ENCODE measurements around the gene CENPH. TPM values are rescaled to one million over a fixed set of nuclear protein-coding genes. Genes with fewer than 3 reads are reported as not detected.
"Not testable (repeated sequence)": the region's sequence is repeated elsewhere in the genome, so short reads cannot be mapped to it uniquely, and the experiment has no call there.

The CENPH gene
- total RNA-seq, 1 donor from 2014 or later: 5.3 TPM

DNA sequence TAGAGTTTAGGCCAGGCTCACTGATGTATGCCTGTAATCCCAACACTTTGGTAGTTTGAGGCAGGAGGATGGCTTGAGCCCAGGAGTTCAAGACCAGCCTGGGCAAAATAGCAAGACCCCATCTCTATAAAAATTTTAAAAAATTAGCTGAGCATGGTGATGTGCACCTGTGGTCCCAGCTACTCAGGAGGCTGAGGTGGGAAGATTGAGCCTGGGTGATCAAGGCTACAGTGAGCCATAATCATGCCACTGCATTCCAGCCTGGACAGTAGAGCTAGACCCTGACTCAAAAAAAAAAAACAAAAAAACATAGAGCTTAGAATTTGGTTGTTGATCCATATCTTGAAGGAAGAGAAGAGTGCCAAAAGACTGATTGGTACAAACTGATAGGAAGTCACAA, 30.6 kb downstream of the CENPH start:
- Mint-ChIP-seq H3K27me3 (ENCODE audit: unreplicated experiment) (no peaks in the 10 kb centered on the region), H3K4me1 (ENCODE audit: unreplicated experiment) (peaks cover 19% of the 10 kb centered on the region), H3K36me3 (ENCODE audit: unreplicated experiment) (peaks cover 5% of the 10 kb centered on the region), H3K27ac (ENCODE audit: unreplicated experiment) (no peak overlapping the region), H3K4me3 (ENCODE audit: unreplicated experiment) (no peak overlapping the region), H3K9me3 (ENCODE audit: unreplicated experiment) (no peaks in the 10 kb centered on the region)
- TF ChIP-seq, protein P1, sequence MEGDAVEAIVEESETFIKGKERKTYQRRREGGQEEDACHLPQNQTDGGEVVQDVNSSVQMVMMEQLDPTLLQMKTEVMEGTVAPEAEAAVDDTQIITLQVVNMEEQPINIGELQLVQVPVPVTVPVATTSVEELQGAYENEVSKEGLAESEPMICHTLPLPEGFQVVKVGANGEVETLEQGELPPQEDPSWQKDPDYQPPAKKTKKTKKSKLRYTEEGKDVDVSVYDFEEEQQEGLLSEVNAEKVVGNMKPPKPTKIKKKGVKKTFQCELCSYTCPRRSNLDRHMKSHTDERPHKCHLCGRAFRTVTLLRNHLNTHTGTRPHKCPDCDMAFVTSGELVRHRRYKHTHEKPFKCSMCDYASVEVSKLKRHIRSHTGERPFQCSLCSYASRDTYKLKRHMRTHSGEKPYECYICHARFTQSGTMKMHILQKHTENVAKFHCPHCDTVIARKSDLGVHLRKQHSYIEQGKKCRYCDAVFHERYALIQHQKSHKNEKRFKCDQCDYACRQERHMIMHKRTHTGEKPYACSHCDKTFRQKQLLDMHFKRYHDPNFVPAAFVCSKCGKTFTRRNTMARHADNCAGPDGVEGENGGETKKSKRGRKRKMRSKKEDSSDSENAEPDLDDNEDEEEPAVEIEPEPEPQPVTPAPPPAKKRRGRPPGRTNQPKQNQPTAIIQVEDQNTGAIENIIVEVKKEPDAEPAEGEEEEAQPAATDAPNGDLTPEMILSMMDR (IDR thresholded peaks at IDR 0.05): no peak
- no peak for DNase-seq (ENCODE audit: extremely low spot score, unreplicated experiment)

DNA sequence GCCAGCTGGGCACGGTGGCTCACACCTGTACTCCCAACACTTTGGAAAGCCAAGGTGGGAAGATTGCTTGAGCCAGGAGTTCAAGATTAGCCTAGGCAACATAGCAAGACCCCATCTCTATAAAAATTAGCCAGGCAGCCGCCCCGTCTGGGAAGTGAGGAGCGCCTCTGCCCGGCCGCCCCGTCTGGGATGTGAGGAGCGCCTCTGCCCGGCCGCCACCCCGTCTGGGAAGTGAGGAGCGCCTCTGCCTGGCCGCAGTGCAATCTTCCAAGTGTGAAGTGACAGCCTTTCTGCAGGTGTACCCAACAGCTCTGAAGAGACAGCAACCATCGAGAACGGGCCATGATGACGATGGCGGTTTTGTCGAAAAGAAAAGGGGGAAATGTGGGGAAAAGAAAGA, 31.0 kb downstream of the CENPH start:
- H3K27ac Mint-ChIP-seq (ENCODE audit: unreplicated experiment); H3K9me3 Mint-ChIP-seq (ENCODE audit: unreplicated experiment); H3K36me3 Mint-ChIP-seq (ENCODE audit: unreplicated experiment); H3K27me3 Mint-ChIP-seq (ENCODE audit: unreplicated experiment); H3K4me3 Mint-ChIP-seq (ENCODE audit: unreplicated experiment): not testable (repeated sequence)
- peaks cover 19% of the 10 kb centered on the region for H3K4me1 Mint-ChIP-seq (ENCODE audit: unreplicated experiment)
- DNase-seq (ENCODE audit: extremely low spot score, unreplicated experiment): peak; percentile 49

DNA sequence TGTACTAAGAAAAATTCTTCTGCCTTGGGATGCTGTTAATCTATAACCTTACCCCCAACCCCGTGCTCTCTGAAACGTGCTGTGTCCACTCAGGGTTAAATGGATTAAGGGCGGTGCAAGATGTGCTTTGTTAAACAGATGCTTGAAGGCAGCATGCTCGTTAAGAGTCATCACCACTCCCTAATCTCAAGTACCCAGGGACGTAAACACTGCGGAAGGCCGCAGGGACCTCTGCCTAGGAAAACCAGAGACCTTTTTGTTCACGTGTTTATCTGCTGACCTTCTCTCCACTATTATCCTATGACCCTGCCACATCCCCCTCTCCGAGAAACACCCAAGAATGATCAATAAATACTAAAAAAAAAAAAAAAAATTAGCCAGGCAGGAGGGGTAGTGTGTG, 31.4 kb downstream of the CENPH start:
- H3K4me3 Mint-ChIP-seq (ENCODE audit: unreplicated experiment); H3K9me3 Mint-ChIP-seq (ENCODE audit: unreplicated experiment); H3K27ac Mint-ChIP-seq (ENCODE audit: unreplicated experiment); H3K27me3 Mint-ChIP-seq (ENCODE audit: unreplicated experiment); H3K36me3 Mint-ChIP-seq (ENCODE audit: unreplicated experiment): not testable (repeated sequence)
- H3K4me1 Mint-ChIP-seq (ENCODE audit: unreplicated experiment): peaks cover 19% of the 10 kb centered on the region
- DNase-seq (ENCODE audit: extremely low spot score, unreplicated experiment): peak; percentile 30

DNA sequence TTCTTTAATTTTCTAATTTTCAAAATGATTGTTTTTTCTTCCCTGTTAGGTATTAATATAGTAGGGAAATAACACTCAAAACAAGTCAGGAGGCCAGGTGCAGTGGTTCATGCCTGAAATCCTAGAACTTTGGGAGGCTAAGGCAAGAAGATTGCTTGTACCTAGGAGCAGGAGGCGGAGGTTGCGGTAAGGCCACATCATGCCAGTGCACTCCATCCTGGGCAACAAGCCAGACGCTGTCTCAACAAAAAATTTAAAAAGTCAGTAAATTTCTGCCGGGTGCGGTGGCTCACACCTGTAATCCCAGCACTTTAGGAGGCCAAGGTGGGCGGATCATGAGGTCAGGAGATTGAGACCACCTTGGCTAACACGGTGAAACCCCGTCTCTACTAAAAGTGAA, 35.1 kb downstream of the CENPH start:
- no peaks in the 10 kb centered on the region for H3K9me3 Mint-ChIP-seq (ENCODE audit: unreplicated experiment)
- H3K27ac Mint-ChIP-seq (ENCODE audit: unreplicated experiment): no peak overlapping the region
- peaks cover 15% of the 10 kb centered on the region for H3K36me3 Mint-ChIP-seq (ENCODE audit: unreplicated experiment)
- no peaks in the 10 kb centered on the region for H3K27me3 Mint-ChIP-seq (ENCODE audit: unreplicated experiment)
- DNase-seq (ENCODE audit: extremely low spot score, unreplicated experiment): peak; percentile 59
- H3K4me3 Mint-ChIP-seq (ENCODE audit: unreplicated experiment): no peak overlapping the region
- TF ChIP-seq, protein P1 (IDR thresholded peaks at IDR 0.05): no peak
- H3K4me1 Mint-ChIP-seq (ENCODE audit: unreplicated experiment): peaks cover 3% of the 10 kb centered on the region

DNA sequence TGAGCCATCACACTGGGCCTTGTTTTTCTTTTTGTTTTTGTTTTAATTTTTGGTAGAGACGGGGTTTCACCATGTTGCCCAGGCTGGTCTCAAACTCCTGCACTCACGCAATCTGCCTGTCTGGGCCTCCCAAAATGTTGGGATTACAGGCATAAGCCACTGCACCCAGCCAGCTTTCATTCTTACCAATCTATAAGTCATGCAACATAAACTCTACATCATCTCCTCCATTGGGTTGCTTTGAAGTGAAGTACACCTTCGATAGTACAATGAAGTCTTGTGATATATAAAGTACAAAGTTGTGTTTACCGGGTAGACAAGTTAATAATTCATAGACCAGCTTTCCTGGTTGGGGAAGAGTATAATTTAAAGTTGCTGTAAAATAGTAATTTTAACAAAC, 36.5 kb downstream of the CENPH start:
- TF ChIP-seq, protein P1 (IDR thresholded peaks at IDR 0.05): no peak
- peaks cover 20% of the 10 kb centered on the region for H3K36me3 Mint-ChIP-seq (ENCODE audit: unreplicated experiment)
- H3K4me1 Mint-ChIP-seq (ENCODE audit: unreplicated experiment): peaks cover 3% of the 10 kb centered on the region
- peak; percentile 42 for DNase-seq (ENCODE audit: extremely low spot score, unreplicated experiment)
- H3K27ac Mint-ChIP-seq (ENCODE audit: unreplicated experiment): no peak overlapping the region
- no peak overlapping the region for H3K4me3 Mint-ChIP-seq (ENCODE audit: unreplicated experiment)
- H3K9me3 Mint-ChIP-seq (ENCODE audit: unreplicated experiment): no peaks in the 10 kb centered on the region
- no peaks in the 10 kb centered on the region for H3K27me3 Mint-ChIP-seq (ENCODE audit: unreplicated experiment)

DNA sequence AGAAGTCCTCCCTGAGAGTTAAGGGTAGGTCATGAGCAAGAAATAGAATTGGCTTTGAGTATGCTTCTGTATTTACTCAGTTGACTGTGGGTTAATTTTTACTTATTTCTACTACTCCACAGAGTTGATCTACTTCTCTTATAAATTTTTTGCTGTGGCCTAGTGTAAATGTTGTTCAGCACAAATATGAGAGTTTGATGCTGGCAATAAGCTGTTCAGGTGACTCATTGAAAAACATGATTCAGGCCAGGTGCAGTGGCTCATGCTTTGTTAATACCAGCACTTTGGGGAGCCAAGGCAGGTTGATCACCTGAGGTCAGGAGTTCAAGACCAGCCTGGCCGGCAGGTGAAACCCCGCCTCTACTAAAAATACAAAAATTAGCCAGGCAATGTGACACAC, 40.8 kb downstream of the CENPH start:
- no peak overlapping the region for H3K27ac Mint-ChIP-seq (ENCODE audit: unreplicated experiment)
- DNase-seq (ENCODE audit: extremely low spot score, unreplicated experiment): peak; percentile 10
- H3K9me3 Mint-ChIP-seq (ENCODE audit: unreplicated experiment): no peaks in the 10 kb centered on the region
- H3K27me3 Mint-ChIP-seq (ENCODE audit: unreplicated experiment): no peaks in the 10 kb centered on the region
- H3K4me1 Mint-ChIP-seq (ENCODE audit: unreplicated experiment): peaks cover 9% of the 10 kb centered on the region
- TF ChIP-seq, protein P1 (IDR thresholded peaks at IDR 0.05): no peak
- no peak overlapping the region for H3K4me3 Mint-ChIP-seq (ENCODE audit: unreplicated experiment)
- peaks cover 16% of the 10 kb centered on the region for H3K36me3 Mint-ChIP-seq (ENCODE audit: unreplicated experiment)
